GM12892 (cell line): Measurements from ENCODE around the gene ACKR4.
"Not testable (repeated sequence)": the region's sequence is repeated elsewhere in the genome, so short reads cannot be mapped to it uniquely, and the experiment has no call there.

Source experiments
- DNase-seq: peaks from one replicate; pipeline ENCODE4 v3.0.0; 2011; ENCODE audit not compliant: insufficient read length
- FAIRE-seq: peaks from 2 replicates; lab custom pipeline; 2011; peaks lifted over from hg19 to GRCh38; lab: Jason Lieb, UNC
- POLR2A ChIP-seq: IDR thresholded peaks from 2 replicates; pipeline ENCODE4 v1.6.1; 2011; ENCODE audit warnings: low read depth, low read length, control low read depth
- POLR2AphosphoS5 ChIP-seq: IDR thresholded peaks from 2 replicates; pipeline ENCODE4 v1.6.1; 2011; ENCODE audit warnings: low read depth, low read length, control low read depth
- TAF1 ChIP-seq: IDR thresholded peaks from 2 replicates; pipeline ENCODE4 v1.6.1; 2011; ENCODE audit warnings: low read depth, mild to moderate bottlenecking, control low read depth, low read length, borderline replicate concordance

The ACKR4 gene

GRCh38 chr3:132625613-132626012, 28.5 kb downstream of the ACKR4 start:
- FAIRE-seq (peak; percentile 48), DNase-seq (no peak)
- TF ChIP-seq POLR2AphosphoS5 (no peak), TAF1 (no peak), POLR2A (no peak)

GRCh38 chr3:132626955-132627354, 29.9 kb downstream of the ACKR4 start:
- TF ChIP-seq TAF1 (no peak), POLR2A (no peak), POLR2AphosphoS5 (no peak)
- no peak for FAIRE-seq
- no peak for DNase-seq

GRCh38 chr3:132628157-132628556, 31.1 kb downstream of the ACKR4 start:
- TF ChIP-seq TAF1, result no peak
- TF ChIP-seq POLR2A, result no peak
- no peak for TF ChIP-seq POLR2AphosphoS5
- FAIRE-seq, result no peak
- no peak for DNase-seq

- no peak for DNase-seq
- TF ChIP-seq POLR2AphosphoS5, result no peak
- no peak for TF ChIP-seq POLR2A
- TF ChIP-seq TAF1, result no peak
- no peak for FAIRE-seq
These were observed 32.9 kb downstream of the ACKR4 start for GRCh38 chr3:132629928-132630327.

GRCh38 chr3:132630612-132631011, 33.5 kb downstream of the ACKR4 start:
- TF ChIP-seq TAF1 (no peak), POLR2AphosphoS5 (no peak), POLR2A (no peak)
- FAIRE-seq, result no peak

GRCh38 chr3:132635052-132635451, 38.0 kb downstream of the ACKR4 start:
- DNase-seq, result no peak
- no peak for FAIRE-seq
- TF ChIP-seq POLR2AphosphoS5 (no peak), TAF1 (no peak), POLR2A (no peak)

More at GRCh38 chr3:132630612-132631011, 33.5 kb downstream of the ACKR4 start:
- DNase-seq, result no peak

GRCh38 chr3:132637590-132637989, 40.5 kb downstream of the ACKR4 start:
- no peak for DNase-seq
- FAIRE-seq, result no peak
- no peak for TF ChIP-seq TAF1
- TF ChIP-seq POLR2A, result no peak
- TF ChIP-seq POLR2AphosphoS5, result no peak

- no peak for DNase-seq
- no peak for TF ChIP-seq POLR2A
- no peak for TF ChIP-seq POLR2AphosphoS5
- no peak for TF ChIP-seq TAF1
- no peak for FAIRE-seq
These were observed 41.6 kb downstream of the ACKR4 start for GRCh38 chr3:132638706-132639105.

GRCh38 chr3:132641427-132641826, 44.4 kb downstream of the ACKR4 start:
- DNase-seq, FAIRE-seq: not testable (repeated sequence)

- no peak for TF ChIP-seq TAF1
- no peak for TF ChIP-seq POLR2A
- no peak for TF ChIP-seq POLR2AphosphoS5
- FAIRE-seq (peak; percentile 80), DNase-seq (no peak)
These were observed 44.9 kb downstream of the ACKR4 start for GRCh38 chr3:132641837-132642538.

GRCh38 chr3:132642539-132642847, 45.4 kb downstream of the ACKR4 start:
- FAIRE-seq (no peak), DNase-seq (no peak)

GRCh38 chr3:132643366-132643765, 46.3 kb downstream of the ACKR4 start:
- TF ChIP-seq TAF1 (no peak), POLR2AphosphoS5 (no peak), POLR2A (no peak)
- no peak for FAIRE-seq
- no peak for DNase-seq

More at GRCh38 chr3:132642539-132642847, 45.4 kb downstream of the ACKR4 start:
- no peak for TF ChIP-seq TAF1

- DNase-seq, result no peak
- no peak for FAIRE-seq
- TF ChIP-seq POLR2AphosphoS5 (no peak), POLR2A (no peak), TAF1 (no peak)
These were observed 48.0 kb downstream of the ACKR4 start for GRCh38 chr3:132645058-132645457.

- FAIRE-seq (no peak), DNase-seq (no peak)
- no peak for TF ChIP-seq POLR2A
- no peak for TF ChIP-seq TAF1
- no peak for TF ChIP-seq POLR2AphosphoS5
These were observed 53.1 kb downstream of the ACKR4 start for GRCh38 chr3:132650153-132650552.
